ENCODE results near the gene RAP1GAP2.

RAP1GAP2 gene

DNA sequence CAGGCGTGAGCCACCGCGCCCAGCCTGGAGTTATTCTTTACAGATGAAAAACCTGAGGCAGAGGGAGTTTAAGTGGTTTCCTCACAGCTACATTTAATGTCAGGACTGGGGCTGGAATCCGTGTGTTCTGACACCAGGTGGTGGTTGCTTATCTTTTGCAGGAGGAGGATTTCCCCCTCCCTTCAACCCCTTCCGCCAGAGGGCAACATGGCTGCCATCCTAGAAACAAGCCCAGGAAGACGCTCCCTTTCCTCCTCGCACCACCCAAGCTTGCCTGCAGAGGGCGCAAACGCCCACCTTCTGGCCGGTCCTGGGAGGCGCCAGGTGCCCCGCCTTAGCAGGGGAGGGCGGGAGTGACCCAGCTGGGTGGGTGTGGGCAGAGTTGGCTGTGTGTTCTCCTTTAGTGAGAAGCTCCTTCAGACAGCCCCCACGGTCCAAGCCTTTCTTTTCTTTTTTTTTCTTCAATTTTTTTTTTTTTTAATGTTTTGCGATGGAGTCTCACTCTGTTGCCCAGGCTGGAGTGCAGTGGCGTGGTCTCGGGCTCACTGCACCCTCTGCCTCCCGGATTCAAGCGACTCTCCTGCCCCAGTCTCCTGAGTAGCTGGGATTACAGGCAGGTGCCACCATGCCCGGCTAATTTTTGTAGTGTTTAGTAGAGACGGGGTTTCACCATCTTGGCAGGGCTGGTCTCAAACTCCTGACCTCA, 9.9 kb upstream of the RAP1GAP2 start:
- DNase-seq, result peak; percentile 94

DNA sequence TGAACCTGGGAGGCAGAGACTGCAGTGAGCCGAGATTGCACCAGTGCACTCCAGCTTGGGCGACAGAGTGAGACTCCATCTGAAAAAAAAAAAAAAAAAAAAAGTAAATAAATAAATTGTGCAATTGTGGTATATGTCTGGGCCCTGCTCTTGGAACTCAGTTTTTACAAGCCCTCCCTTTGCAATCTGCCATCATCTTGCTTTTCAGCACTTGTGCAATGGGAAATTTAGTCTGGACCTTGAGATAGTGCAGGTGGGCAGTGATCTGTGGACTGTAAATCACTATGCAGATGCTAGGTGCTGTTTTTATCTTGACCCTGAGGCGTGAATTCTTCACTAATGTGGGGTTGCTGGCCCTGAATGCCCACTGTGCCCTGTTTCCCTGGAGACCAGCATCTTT, 6.5 kb upstream of the RAP1GAP2 start:
- no peak for DNase-seq

DNA sequence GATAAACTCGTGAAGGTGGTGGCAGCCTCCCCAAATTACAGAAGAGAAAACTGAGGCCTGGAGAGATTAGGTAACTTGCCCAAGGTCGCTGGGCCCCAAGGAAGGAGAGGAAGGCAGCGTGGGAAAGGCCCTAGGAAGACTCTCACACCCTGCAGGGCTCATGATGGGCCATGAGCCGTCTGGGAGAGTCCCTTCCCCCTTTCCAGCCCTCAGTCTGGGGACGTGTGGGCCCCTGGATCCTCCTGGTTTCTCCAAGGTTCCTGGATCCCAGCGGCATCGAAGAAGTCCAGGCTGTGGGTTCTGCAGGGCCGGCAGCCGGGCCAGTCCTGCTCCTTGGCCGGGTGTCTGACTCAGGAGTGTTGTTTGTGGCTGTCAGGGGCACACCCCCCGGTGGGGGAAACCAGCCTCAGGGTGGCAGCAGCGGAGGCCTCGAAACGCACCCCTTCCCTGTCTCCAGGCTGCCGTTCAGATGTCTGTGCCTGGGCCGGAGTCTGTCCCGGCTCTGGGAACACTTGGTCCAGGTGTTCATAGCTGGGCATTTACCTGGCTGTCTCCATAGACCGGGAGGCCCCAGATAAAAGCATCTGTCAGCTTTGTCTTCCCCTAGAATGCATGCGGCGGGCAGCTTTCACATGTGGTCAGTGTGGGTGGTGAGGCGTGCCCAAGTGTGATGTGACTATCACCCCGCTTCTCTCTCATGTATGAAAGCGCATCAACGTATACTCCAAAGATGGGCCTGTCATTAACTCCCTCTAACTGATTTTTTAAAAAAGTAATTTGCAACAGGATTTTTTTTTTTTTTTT, 3.7 kb upstream of the RAP1GAP2 start:
- DNase-seq, result peak; percentile 73

DNA sequence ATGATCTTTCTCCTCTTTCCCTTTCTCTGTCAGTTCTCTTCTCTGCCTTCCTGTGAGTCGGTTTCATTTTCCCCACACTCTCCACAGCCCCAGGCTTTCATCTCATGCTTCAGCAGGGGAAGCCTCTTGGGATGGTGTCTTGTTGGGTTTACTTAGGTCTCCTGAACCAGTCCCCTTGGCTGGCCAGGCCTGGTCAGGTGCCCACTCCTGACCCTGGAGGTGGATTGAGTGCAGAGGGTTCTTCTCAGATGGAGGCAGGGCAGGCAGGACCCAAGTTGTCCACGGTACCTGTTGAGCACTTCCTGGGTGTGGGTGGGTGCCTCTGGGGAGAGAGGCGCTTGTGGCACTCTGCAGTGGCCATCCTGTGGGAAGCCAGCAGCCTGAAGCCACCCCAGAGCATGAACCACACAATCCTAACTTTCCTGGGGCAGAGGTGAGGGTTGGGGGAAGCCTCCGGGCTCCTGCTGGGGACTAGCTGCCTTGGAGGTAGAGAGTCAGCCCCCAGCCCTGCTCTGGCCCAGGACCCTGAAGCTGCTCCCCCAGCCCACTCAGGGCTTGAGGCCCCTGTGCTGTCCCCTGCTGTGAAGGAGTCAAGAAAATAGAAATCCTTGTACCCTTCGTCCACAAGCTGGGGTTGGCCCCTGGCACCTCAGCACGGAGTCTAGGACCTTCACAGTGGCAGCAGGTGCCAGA, 2.0 kb upstream of the RAP1GAP2 start:
- no peak for DNase-seq

DNA sequence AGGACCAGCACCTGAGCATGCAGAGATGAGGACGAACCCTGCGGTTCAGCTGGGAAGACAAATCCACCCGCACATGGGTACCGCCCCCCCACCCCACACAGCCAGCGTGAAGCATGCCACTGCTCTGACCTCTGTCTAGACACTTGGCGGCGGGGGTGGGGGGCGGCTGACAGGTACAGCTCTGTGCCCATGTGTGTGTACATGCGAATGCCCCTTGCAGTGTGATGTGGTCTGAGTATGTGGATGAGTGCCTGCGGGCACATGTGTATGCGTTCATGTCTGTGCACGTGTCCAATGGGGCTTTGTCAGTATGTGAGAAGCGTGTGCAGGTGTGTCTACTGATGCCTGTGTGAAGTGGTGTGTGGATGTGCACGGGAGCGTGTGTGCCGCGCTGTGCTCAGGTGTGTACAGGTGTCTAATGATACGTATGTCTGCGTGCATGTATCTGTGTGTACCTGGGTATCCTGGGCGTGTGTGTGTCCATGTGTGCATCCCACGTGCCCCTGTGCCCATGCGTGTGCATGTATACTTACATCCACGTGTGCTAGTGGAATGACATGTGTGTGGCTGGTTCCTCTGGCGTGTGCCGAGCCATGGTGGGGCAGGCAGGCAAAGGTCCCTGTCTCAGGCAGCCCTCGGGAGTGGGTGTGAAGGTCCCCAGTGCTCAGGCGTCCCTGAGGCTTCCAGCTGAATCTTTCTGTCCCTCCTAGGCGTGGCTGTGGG, 636 bp upstream of the RAP1GAP2 start:
- no peak for DNase-seq

DNA sequence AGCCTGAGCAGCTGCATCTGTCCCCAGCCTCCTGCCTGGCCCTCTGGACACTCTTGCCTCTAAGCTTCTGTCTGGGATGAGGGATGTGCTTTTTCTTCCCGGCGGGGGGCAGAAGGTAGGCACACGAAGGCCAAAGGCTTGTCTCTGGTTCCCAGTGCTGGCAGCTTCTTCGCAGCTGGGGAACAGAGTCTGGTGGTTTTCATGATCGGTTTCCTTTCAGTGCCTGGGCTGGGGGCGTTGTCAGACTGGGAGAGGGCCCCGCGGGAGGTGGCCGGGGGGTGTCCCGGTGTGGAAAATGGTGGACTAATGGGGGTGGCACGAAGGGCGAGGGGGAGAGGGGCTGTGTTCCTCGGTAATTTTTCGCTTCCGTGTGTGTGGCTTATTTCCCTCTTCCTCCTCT, 988 bp downstream of the RAP1GAP2 start:
- DNase-seq, result no peak

DNA sequence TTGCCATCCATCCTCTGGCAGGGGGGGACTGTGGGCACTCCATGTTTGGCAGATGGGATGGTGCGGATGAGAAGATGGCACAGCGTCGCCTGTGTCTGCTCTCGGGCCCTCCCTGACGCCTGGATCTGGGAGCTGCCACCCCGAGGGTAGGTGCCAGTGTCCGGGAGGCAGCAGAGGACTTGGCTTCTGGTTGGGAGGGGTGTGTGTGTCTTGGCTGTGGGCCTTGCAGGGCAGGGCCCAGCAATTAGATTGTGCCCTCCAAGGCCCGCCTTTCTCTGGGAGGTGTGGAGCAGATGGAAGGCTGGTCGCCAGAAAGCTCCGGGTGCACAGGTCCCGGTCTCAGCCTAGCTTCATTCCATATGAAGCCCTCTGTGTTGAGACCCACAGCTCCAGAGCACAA, 1.4 kb downstream of the RAP1GAP2 start:
- DNase-seq, result no peak

DNA sequence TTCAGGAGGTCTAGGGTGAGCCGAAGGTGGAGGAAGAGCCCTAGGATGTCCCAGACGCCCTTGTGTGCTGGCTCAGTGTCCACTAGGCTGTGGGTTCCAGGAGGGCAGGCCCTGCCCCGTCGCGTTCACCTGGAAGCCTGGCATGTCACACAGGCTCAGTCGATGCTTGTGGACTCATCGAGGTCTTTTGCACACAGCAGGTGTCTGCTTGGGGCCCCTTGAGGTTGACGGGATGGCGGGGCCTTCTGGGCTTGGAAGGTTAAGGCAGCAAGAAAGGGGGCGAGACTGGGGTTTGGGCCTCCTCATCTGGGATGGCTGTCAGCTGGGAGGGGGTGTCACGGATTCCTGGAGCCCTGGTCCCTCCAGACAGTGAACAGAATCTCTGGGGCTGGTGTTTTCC, 1.9 kb downstream of the RAP1GAP2 start:
- DNase-seq, result no peak

DNA sequence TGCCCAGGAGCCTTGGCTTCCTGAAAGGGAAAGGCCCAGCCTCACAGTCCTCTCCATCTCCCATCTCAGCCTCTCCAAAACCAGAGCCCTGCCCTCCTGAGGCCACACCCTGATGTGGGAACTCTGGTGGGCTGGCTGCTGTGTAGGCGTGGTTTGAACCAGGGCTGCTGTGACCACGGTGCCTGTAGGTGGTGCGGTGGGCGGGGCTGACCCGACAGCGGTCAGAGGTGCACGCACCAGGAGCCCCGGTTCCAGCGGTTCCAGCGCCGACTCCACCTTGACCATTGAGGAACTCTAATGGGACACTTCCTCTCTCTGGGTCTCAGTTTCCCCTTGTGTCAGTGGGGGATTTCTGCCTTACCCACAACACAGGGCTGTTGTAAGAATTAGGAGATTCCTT, 2.4 kb downstream of the RAP1GAP2 start:
- DNase-seq, result no peak

DNA sequence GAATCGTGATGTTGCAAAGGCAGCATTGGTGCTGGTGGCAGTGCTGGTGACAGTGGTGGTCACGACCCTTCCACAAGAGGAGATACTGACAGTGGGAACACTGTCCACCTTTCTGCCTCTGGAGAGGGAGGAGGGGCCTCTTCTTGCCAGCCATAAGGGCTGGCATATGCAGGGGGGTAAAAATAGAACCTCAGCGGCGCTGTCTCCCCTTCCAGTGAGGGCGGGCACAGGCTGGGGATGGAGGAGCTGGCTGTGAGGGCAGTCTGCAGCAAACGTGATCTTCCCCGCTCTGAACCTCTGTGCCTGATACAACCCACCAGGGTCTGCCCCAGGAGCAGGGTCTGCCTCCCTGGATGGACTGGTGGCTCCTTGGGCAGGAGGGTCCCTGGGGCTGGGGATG, 3.4 kb downstream of the RAP1GAP2 start:
- no peak for DNase-seq

DNA sequence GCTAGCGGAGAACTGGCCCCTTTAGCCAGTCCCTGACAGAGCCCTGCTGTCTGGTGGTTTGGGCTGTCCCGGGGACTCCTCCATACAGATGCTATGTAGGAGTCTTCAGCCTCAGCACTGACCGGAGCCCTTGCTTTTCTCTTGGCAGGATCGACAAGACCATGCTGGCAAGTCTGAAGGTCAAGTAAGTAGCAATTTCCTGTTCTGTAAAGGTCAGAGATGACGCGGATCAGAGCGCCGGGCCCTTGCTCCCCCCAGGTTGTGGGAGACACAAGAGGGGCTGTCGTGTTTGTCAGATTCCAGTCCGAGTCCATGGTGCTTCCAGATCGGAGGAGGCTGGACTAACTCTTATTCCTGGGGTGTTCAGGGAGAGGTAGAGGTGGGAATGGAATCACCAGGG, 4.1 kb downstream of the RAP1GAP2 start:
- DNase-seq, result no peak

DNA sequence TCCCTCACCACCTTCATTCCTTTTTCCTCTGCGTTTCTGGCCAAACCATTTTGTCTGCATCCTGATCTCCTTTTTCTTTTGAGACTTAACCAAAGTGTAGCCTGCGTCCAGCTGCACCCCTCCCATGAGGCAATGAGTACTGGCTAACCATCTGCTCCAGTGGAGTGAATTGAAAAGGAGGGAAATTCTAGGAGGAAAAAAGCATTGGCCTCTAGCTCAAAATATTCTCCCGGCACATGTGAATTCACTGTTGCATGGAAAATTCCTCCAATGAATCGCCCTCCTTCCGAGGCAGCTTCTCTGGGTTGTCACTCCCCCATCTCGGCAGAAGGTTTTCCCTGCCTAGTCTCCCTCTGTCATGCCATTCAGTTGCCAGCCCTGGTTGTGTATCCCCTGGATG, 5.6 kb downstream of the RAP1GAP2 start:
- no peak for DNase-seq

DNA sequence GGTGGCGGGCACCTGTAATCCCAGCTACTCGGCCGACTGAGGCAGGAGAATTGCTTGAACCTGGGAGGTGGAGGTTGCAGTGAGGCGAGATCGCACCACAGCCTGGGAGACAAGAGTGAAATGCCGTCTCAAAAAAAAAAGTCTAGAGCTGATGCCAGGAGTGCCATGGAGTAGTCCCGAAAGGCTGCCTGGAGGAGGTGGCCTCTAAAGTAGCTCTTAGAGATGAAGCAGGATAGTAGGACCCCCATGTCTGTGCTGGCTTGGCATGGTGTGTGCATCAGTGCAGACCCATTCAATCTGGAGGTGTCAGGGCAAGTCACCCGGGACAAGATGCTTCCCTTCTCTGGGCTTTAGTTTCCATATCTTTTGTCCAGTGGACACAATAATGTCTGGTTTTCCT, 6.3 kb downstream of the RAP1GAP2 start:
- no peak for DNase-seq

DNA sequence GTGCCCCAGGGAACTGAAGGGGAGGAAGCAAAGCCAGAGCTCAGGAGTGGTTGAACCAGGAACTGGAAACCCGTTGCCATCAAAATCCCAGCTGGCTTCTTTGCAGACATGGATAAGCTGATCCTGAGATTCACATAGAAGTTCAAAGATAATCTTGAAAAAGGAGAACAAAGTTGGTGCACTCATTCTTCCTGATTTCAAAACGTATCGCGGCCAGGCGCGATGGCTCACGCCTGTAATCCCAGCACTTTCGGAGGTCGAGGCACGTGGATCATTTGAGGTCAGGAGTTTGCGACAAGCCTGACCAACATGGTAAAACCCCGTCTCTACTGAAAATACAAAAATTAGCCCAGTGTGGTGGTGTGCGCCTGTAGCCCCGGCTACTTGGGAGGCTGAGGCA, 7.1 kb downstream of the RAP1GAP2 start:
- DNase-seq, result no peak

DNA sequence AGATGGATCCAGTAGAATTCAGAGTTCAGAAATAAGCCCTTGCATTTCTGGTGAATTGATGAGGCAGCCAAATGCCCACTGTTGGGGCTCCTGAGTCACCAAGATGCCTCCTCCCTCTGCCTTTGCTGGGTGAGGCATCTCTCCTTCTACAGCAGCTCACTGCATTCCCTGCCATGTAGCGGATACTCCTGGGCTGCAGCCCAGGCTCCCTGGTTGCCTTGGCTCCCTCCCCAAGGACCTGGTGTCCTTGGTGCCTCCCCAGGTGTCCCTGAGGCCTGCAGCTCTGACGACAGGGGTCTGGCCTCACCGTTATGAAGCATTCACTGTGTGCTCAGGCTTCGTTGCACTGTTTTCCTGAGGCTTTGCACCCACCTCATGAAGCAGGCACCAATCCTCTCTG, 7.7 kb downstream of the RAP1GAP2 start:
- DNase-seq, result no peak

DNA sequence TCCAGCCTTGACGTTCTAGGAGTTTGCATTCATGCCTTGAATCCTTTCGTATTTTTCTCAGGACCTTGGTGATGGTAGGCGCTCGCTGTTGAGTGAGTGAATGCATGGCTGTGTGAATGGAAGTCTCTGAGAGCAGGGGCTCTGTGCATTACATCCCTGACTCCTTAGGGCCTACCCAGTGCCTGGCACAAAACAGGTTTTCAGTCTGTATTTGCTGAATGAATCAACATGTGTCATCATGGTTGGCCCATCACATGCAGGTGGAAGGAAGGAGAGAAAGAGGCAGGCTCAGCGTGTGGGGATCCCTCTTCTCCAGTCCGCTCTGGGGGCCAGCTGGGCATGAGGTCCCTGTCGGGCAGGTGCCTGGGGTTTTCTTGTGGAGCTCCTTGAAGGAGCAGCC, 8.7 kb downstream of the RAP1GAP2 start:
- DNase-seq, result no peak

DNA sequence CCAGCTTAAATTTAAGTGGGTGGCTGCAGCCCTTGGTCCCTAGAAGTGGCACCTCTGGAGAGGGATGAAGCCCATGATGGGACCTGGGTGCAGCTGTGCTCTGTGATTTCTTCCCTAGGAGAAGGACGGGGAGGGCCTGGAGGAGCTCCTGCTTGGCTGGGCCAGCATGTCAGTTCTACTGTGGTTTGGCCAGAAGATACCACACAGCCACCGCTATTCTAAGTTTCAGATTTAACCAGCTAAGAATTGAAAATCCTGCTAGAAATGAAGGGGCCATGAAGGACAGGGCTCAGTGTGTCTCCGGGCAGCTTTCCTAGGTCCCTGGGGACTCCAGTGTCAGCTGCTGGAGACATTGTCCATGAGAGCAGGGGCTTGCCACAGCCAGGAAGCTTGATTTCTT, 9.7 kb downstream of the RAP1GAP2 start:
- DNase-seq, result no peak

DNA sequence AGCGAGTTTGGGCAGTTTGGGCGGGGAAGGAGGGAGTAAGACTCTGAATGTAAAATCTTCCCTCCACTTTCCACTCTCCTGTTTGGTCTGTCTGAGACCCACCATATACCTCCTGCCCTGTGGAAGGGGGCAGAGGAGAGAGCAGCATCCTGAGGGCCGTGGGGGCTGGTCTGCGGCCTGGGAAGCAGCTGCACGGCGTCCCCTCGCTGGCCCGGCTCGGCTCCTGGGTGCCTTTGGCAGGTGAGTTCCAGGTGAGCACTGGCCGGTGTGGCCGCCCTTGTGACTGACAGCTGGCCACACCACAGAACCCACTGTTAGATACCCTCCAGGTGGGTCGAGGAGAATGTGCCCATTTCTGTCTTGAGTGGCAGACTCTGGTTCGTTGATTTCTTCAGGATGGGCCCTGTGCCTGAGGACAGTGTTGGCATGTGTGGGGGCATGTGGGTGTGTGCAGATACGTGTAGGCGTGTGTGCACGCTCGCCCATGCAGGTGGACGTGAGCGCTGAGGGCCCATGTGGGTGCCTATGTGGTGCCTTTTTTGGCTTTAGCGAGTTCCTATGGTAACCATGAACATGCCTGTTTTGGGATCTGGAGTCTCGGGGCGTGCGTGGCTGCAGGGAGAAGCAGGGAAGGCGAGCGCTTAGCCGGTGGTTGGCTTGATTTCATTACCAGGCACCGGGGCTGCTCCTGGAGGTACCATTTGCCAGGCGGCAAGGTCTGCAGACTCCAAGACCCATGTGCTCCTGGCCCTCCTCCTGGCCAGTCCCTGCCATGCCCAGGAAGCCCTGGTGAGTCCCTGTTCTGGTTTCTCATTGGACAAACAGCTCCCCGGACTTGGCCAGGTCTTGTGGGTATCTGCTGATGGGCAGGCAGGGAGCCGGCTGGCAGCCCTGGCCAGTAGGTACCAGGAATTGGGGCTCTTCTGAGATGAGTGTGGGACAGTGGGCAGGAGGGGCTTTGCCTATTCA, 12.4 kb downstream of the RAP1GAP2 start:
- no peak for DNase-seq

DNA sequence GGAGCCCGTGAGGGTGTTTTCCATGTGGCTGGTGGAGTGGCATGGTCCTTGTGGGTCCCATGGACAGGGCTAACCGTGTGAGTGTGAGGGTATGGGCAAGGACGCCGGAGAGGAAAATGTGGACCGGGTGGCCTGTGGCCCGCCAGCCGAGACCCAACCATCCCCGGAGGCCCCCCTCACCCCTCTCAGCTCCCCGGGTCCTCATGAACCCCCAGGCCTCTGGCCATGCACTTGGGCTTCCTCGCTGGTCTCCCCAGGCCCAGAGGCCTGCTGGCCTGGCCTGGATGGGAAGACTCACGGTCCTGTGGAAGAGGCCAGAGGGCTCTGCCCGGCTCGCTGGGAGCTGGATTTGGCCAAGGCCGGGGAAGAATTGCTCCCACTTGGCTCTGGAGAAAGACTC, 13.1 kb downstream of the RAP1GAP2 start:
- DNase-seq, result no peak

DNA sequence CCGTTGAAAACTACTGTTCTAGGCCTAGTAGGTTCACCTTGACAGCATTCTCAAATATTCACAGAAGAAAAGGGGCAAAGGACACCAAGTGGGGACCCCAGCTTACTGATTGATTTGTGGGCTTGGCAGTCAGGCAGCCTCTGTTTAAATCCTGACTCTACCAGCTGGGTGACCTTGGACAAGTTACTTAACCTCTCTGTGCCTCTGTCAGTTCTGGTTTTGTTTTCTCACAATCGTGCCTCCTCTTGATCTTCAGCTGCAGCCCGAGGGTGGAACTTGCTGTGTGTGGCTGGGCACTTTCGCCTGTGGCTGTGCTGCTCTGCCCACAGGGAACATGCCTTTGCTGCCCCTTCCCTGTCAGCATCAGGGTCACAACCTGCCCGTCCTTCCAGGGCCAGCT, 17.8 kb downstream of the RAP1GAP2 start:
- no peak for DNase-seq

DNA sequence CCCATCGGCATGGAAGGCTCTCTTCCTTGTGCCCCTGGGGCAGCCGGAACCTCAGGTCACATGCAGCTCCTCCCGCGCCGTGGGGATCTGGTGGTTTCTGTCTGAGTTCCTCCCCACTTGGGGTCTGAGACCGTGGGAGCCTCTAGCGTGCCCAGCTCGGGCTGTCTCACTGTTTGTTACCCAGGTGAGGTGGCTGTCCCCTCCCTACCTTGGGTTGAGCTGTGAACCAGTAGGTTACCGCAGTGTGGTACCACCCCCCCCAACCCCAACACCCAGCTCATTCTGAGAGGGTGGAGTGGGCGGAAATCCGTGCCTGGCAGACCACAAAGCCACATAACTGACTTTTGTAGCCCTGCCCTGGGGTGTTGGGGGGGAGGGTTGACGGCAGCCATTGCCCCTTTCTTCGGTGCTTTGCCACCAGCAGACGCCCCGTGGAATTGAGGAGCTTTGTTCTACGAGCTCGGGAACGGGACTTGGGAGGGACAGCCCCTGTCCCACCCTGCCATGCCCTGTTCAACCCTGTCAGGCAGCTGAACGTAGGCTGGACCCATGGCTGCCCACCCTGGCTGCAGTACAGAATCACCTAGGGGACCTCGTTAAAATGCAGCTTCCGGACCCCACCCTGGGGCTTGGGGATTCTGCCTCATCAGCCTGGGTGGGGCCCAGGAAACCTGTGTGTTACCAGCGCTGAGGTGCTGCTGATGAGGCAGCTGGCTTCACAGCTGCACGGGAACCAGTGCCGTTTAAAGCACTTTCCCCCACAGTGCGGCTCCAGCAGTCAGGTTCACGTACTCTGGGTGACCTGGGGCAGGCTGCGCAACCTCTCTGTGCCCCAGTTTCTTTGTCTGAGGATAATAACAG, 18.5 kb downstream of the RAP1GAP2 start:
- peak; percentile 89 for DNase-seq
